Measurements from ENCODE around the gene ABCA3.

ABCA3 gene

GRCh38 chr16:2282262-2282661 is 58.3 kb downstream of the ABCA3 start:
- H3K4me3 ChIP-seq (ENCODE audit: low read depth in 1 of 2, low read length in 2 of 2) = no peak overlapping the region
- no peaks in the 10 kb centered on the region for H3K9me3 ChIP-seq (ENCODE audit: control insufficient read depth in 1 of 2, low read length in 2 of 2)
- H3K9ac ChIP-seq (ENCODE audit: low read depth in 1 of 2, low read length in 2 of 2) = no peak overlapping the region
- H3K27me3 ChIP-seq (ENCODE audit: control insufficient read depth in 1 of 2, insufficient read depth in 2 of 2, low read length in 2 of 2) = peaks cover 0 to 15% of the 10 kb centered on the region in 2 donors
- H3K27ac ChIP-seq (ENCODE audit: low read depth, low read length) = no peak overlapping the region
- H3K4me1 ChIP-seq (ENCODE audit: control insufficient read depth in 1 of 2, insufficient read depth in 2 of 2, low read length in 2 of 2) = no peaks in the 10 kb centered on the region
- H3K36me3 ChIP-seq (ENCODE audit: control insufficient read depth in 1 of 2, insufficient read depth in 2 of 2, low read length in 2 of 2) = no peaks in the 10 kb centered on the region

- H3K27me3 ChIP-seq (ENCODE audit: control insufficient read depth in 1 of 2, insufficient read depth in 2 of 2, low read length in 2 of 2) = peaks cover 5 to 18% of the 10 kb centered on the region in 2 donors
- no peak overlapping the region for H3K9ac ChIP-seq (ENCODE audit: low read depth in 1 of 2, low read length in 2 of 2)
- H3K4me3 ChIP-seq (ENCODE audit: low read depth in 1 of 2, low read length in 2 of 2) = no peak overlapping the region
- no peaks in the 10 kb centered on the region for H3K4me1 ChIP-seq (ENCODE audit: control insufficient read depth in 1 of 2, insufficient read depth in 2 of 2, low read length in 2 of 2)
- no peak overlapping the region for H3K27ac ChIP-seq (ENCODE audit: low read depth, low read length)
- no peaks in the 10 kb centered on the region for H3K9me3 ChIP-seq (ENCODE audit: control insufficient read depth in 1 of 2, low read length in 2 of 2)
- H3K36me3 ChIP-seq (ENCODE audit: control insufficient read depth in 1 of 2, insufficient read depth in 2 of 2, low read length in 2 of 2) = no peaks in the 10 kb centered on the region
Observed at GRCh38 chr16:2280981-2281542, 59.5 kb downstream of the ABCA3 start.

GRCh38 chr16:2280461-2280860 is 60.1 kb downstream of the ABCA3 start:
- Histone ChIP-seq H3K4me3 (ENCODE audit: low read depth in 1 of 2, low read length in 2 of 2) (no peak overlapping the region), H3K9ac (ENCODE audit: low read depth in 1 of 2, low read length in 2 of 2) (no peak overlapping the region), H3K27me3 (ENCODE audit: control insufficient read depth in 1 of 2, insufficient read depth in 2 of 2, low read length in 2 of 2) (peaks cover 5 to 21% of the 10 kb centered on the region in 2 donors), H3K27ac (ENCODE audit: low read depth, low read length) (no peak overlapping the region), H3K9me3 (ENCODE audit: control insufficient read depth in 1 of 2, low read length in 2 of 2) (no peaks in the 10 kb centered on the region), H3K4me1 (ENCODE audit: control insufficient read depth in 1 of 2, insufficient read depth in 2 of 2, low read length in 2 of 2) (no peaks in the 10 kb centered on the region), H3K36me3 (ENCODE audit: control insufficient read depth in 1 of 2, insufficient read depth in 2 of 2, low read length in 2 of 2) (no peaks in the 10 kb centered on the region)

GRCh38 chr16:2278956-2279800 is 61.4 kb downstream of the ABCA3 start:
- H3K4me1 ChIP-seq (ENCODE audit: control insufficient read depth in 1 of 2, insufficient read depth in 2 of 2, low read length in 2 of 2) = no peaks in the 10 kb centered on the region
- no peak overlapping the region for H3K4me3 ChIP-seq (ENCODE audit: low read depth in 1 of 2, low read length in 2 of 2)
- H3K36me3 ChIP-seq (ENCODE audit: control insufficient read depth in 1 of 2, insufficient read depth in 2 of 2, low read length in 2 of 2) = no peaks in the 10 kb centered on the region
- H3K9ac ChIP-seq (ENCODE audit: low read depth in 1 of 2, low read length in 2 of 2) = no peak overlapping the region
- H3K27ac ChIP-seq (ENCODE audit: low read depth, low read length) = no peak overlapping the region
- H3K27me3 ChIP-seq (ENCODE audit: control insufficient read depth in 1 of 2, insufficient read depth in 2 of 2, low read length in 2 of 2) = peaks cover 5 to 21% of the 10 kb centered on the region in 2 donors
- H3K9me3 ChIP-seq (ENCODE audit: control insufficient read depth in 1 of 2, low read length in 2 of 2) = no peaks in the 10 kb centered on the region

GRCh38 chr16:2278272-2278608 is 62.3 kb downstream of the ABCA3 start:
- H3K36me3 ChIP-seq (ENCODE audit: control insufficient read depth in 1 of 2, insufficient read depth in 2 of 2, low read length in 2 of 2) = no peaks in the 10 kb centered on the region
- H3K4me3 ChIP-seq (ENCODE audit: low read depth in 1 of 2, low read length in 2 of 2) = no peak overlapping the region
- no peaks in the 10 kb centered on the region for H3K9me3 ChIP-seq (ENCODE audit: control insufficient read depth in 1 of 2, low read length in 2 of 2)
- peaks cover 5 to 21% of the 10 kb centered on the region in 2 donors for H3K27me3 ChIP-seq (ENCODE audit: control insufficient read depth in 1 of 2, insufficient read depth in 2 of 2, low read length in 2 of 2)
- no peak overlapping the region for H3K9ac ChIP-seq (ENCODE audit: low read depth in 1 of 2, low read length in 2 of 2)
- no peak overlapping the region for H3K27ac ChIP-seq (ENCODE audit: low read depth, low read length)
- no peaks in the 10 kb centered on the region for H3K4me1 ChIP-seq (ENCODE audit: control insufficient read depth in 1 of 2, insufficient read depth in 2 of 2, low read length in 2 of 2)

GRCh38 chr16:2277466-2278271 is 62.9 kb downstream of the ABCA3 start:
- Histone ChIP-seq H3K9ac (ENCODE audit: low read depth in 1 of 2, low read length in 2 of 2) (no peak overlapping the region), H3K4me1 (ENCODE audit: control insufficient read depth in 1 of 2, insufficient read depth in 2 of 2, low read length in 2 of 2) (no peaks in the 10 kb centered on the region), H3K9me3 (ENCODE audit: control insufficient read depth in 1 of 2, low read length in 2 of 2) (no peaks in the 10 kb centered on the region), H3K36me3 (ENCODE audit: control insufficient read depth in 1 of 2, insufficient read depth in 2 of 2, low read length in 2 of 2) (no peaks in the 10 kb centered on the region), H3K27ac (ENCODE audit: low read depth, low read length) (no peak overlapping the region), H3K27me3 (ENCODE audit: control insufficient read depth in 1 of 2, insufficient read depth in 2 of 2, low read length in 2 of 2) (peaks cover 5 to 21% of the 10 kb centered on the region in 2 donors), H3K4me3 (ENCODE audit: low read depth in 1 of 2, low read length in 2 of 2) (no peak overlapping the region)

GRCh38 chr16:2276368-2277195 is 63.9 kb downstream of the ABCA3 start:
- no peak overlapping the region for H3K27ac ChIP-seq (ENCODE audit: low read depth, low read length)
- no peak overlapping the region for H3K4me3 ChIP-seq (ENCODE audit: low read depth in 1 of 2, low read length in 2 of 2)
- no peaks in the 10 kb centered on the region for H3K36me3 ChIP-seq (ENCODE audit: control insufficient read depth in 1 of 2, insufficient read depth in 2 of 2, low read length in 2 of 2)
- H3K27me3 ChIP-seq (ENCODE audit: control insufficient read depth in 1 of 2, insufficient read depth in 2 of 2, low read length in 2 of 2) = peaks cover 5 to 21% of the 10 kb centered on the region in 2 donors
- H3K9ac ChIP-seq (ENCODE audit: low read depth in 1 of 2, low read length in 2 of 2) = no peak overlapping the region
- H3K9me3 ChIP-seq (ENCODE audit: control insufficient read depth in 1 of 2, low read length in 2 of 2) = no peaks in the 10 kb centered on the region
- no peaks in the 10 kb centered on the region for H3K4me1 ChIP-seq (ENCODE audit: control insufficient read depth in 1 of 2, insufficient read depth in 2 of 2, low read length in 2 of 2)

GRCh38 chr16:2275476-2276367 is 64.8 kb downstream of the ABCA3 start:
- peaks cover 5 to 21% of the 10 kb centered on the region in 2 donors for H3K27me3 ChIP-seq (ENCODE audit: control insufficient read depth in 1 of 2, insufficient read depth in 2 of 2, low read length in 2 of 2)
- no peak overlapping the region for H3K4me3 ChIP-seq (ENCODE audit: low read depth in 1 of 2, low read length in 2 of 2)
- H3K27ac ChIP-seq (ENCODE audit: low read depth, low read length) = no peak overlapping the region
- no peak overlapping the region for H3K9ac ChIP-seq (ENCODE audit: low read depth in 1 of 2, low read length in 2 of 2)
- no peaks in the 10 kb centered on the region for H3K36me3 ChIP-seq (ENCODE audit: control insufficient read depth in 1 of 2, insufficient read depth in 2 of 2, low read length in 2 of 2)
- H3K9me3 ChIP-seq (ENCODE audit: control insufficient read depth in 1 of 2, low read length in 2 of 2) = no peaks in the 10 kb centered on the region
- no peaks in the 10 kb centered on the region for H3K4me1 ChIP-seq (ENCODE audit: control insufficient read depth in 1 of 2, insufficient read depth in 2 of 2, low read length in 2 of 2)

GRCh38 chr16:2273931-2274330 is 66.6 kb downstream of the ABCA3 start:
- no peaks in the 10 kb centered on the region for H3K36me3 ChIP-seq (ENCODE audit: control insufficient read depth in 1 of 2, insufficient read depth in 2 of 2, low read length in 2 of 2)
- no peak overlapping the region for H3K4me3 ChIP-seq (ENCODE audit: low read depth in 1 of 2, low read length in 2 of 2)
- peaks cover 5 to 18% of the 10 kb centered on the region in 2 donors for H3K27me3 ChIP-seq (ENCODE audit: control insufficient read depth in 1 of 2, insufficient read depth in 2 of 2, low read length in 2 of 2)
- no peak overlapping the region for H3K9ac ChIP-seq (ENCODE audit: low read depth in 1 of 2, low read length in 2 of 2)
- no peaks in the 10 kb centered on the region for H3K9me3 ChIP-seq (ENCODE audit: control insufficient read depth in 1 of 2, low read length in 2 of 2)
- peaks cover 8 to 12% of the 10 kb centered on the region in 2 donors for H3K4me1 ChIP-seq (ENCODE audit: control insufficient read depth in 1 of 2, insufficient read depth in 2 of 2, low read length in 2 of 2)
- no peak overlapping the region for H3K27ac ChIP-seq (ENCODE audit: low read depth, low read length)
